ENCODE measurements around the gene FBXO31. TPM values are rescaled to one million over a fixed set of nuclear protein-coding genes. Genes with fewer than 3 reads are reported as not detected.

The FBXO31 gene
- total and polyA plus RNA-seq, 2 of the 8 experiments (the other 6 are each of a cell fraction or from before 2014, with no cell fraction given), result 8.3 to 21.6 TPM

- WGBS, 2 experiments (ENCODE audit: extremely low coverage in 1 of 2, insufficient coverage in 1 of 2, insufficient read length in 1 of 2, insufficient replicate concordance in 2 of 2, low coverage in 1 of 2, low lambda C conversion rate in 2 of 2, missing lambda C conversion rate in 1 of 2), result 89% methylated on average over 7 of the region's 7 CpGs; no CpG with 5 or more reads in 1 of the 2 experiments
- no peak overlapping the region for H2AK5ac ChIP-seq (ENCODE audit: low read depth, low read length)
- no peak overlapping the region for H3K14ac ChIP-seq (ENCODE audit: insufficient read length)
- no peak overlapping the region for H2BK5ac ChIP-seq (ENCODE audit: low read depth, low read length)
- DNase-seq (ENCODE audit: low read depth in 1 of 2, low spot score in 2 of 2) (no peak), FAIRE-seq (no peak)
- no peaks in the 10 kb centered on the region for H3K36me3 ChIP-seq (ENCODE audit: control insufficient read depth in 2 of 4, insufficient read depth in 4 of 4, low read length in 3 of 4)
- ChIA-PET POLR2A (ENCODE audit: partially characterized antibody) (interaction anchor here (0.7 to 1.4 kb wide), 2 partner anchors 14 to 46 kb away, joined by 3 to 6 read pairs; partner anchors contain the start of gene C16orf95), CTCF (ENCODE audit: partially characterized antibody) (interaction anchor here (0.8 to 1.4 kb wide), 3 partner anchors 7 to 112 kb away, joined by 3 read pairs; no protein-coding TSS in a partner anchor)
- no peak overlapping the region for H3K4me2 ChIP-seq (ENCODE audit: insufficient read depth in 1 of 2, low read depth in 2 of 2, low read length in 2 of 2)
- no peak overlapping the region for H3K18ac ChIP-seq (ENCODE audit: extremely low read depth, low read length)
- H2BK15ac ChIP-seq (ENCODE audit: low read length), result no peak overlapping the region
- no peaks in the 10 kb centered on the region for H3K9me3 ChIP-seq (ENCODE audit: insufficient read depth in 2 of 2, low read depth in 1 of 2, low read length in 1 of 2)
- no peak overlapping the region for H3K9ac ChIP-seq (replicated peaks in 1 of 4; ENCODE audit: extremely low read depth in 1 of 4, low read depth in 3 of 4, low read length in 3 of 4)
- H4K91ac ChIP-seq (replicated peaks; ENCODE audit: insufficient read length, low read length), result no peak overlapping the region
- H3K79me1 ChIP-seq (ENCODE audit: low read depth, low read length), result no peaks in the 10 kb centered on the region
- no peak overlapping the region for H3K4me3 ChIP-seq (ENCODE audit: extremely low read depth in 1 of 4, insufficient read depth in 2 of 4, low read depth in 3 of 4, low read length in 4 of 4)
- H2AFZ ChIP-seq (ENCODE audit: low read length), result no peak overlapping the region
- no peak overlapping the region for H2BK120ac ChIP-seq (replicated peaks; ENCODE audit: low read depth, low read length)
- H4K20me1 ChIP-seq (replicated peaks in 1 of 2; ENCODE audit: control insufficient read depth in 1 of 2, insufficient read depth in 2 of 2, low read length in 2 of 2), result peaks cover 0 to 2% of the 10 kb centered on the region in 2 experiments
- no peak overlapping the region for H3K4ac ChIP-seq (replicated peaks; ENCODE audit: insufficient read length, low read depth, low read length)
- no peak overlapping the region for H3K27ac ChIP-seq (ENCODE audit: low read depth, low read length)
- no peaks in the 10 kb centered on the region for H3K27me3 ChIP-seq (replicated peaks in 1 of 4; ENCODE audit: control insufficient read depth in 3 of 4, extremely low read depth in 1 of 4, insufficient read depth in 3 of 4, low read length in 3 of 4)
- H4K5ac ChIP-seq (ENCODE audit: insufficient read length, low read depth, low read length), result no peak overlapping the region
- no peak overlapping the region for H2BK12ac ChIP-seq (ENCODE audit: low read depth, low read length)
- no peak overlapping the region for H2BK20ac ChIP-seq (ENCODE audit: low read length)
- no peak overlapping the region for H3K23ac ChIP-seq (ENCODE audit: insufficient read length)
- H4K8ac ChIP-seq (ENCODE audit: extremely low read depth, insufficient read depth, low read length), result no peak overlapping the region
- H3K23me2 ChIP-seq (ENCODE audit: low read depth, low read length), result no peaks in the 10 kb centered on the region
- peaks cover 0 to 6% (median 0%) of the 10 kb centered on the region in 4 experiments; a peak in 1 of 7 replicates for H3K4me1 ChIP-seq (replicated peaks in 1 of 4; ENCODE audit: control insufficient read depth in 3 of 4, insufficient read depth in 4 of 4, low read length in 3 of 4)
- H3K56ac ChIP-seq (replicated peaks; ENCODE audit: insufficient read length, low read depth, low read length), result no peak overlapping the region
- no peaks in the 10 kb centered on the region for H3K79me2 ChIP-seq (ENCODE audit: control insufficient read depth in 1 of 2, insufficient read depth in 2 of 2, low read length in 2 of 2)
- TF ChIP-seq ATF2 (IDR thresholded peaks at IDR 0.05; ENCODE audit: low read length), result no peak
- TF ChIP-seq BCL11A (IDR thresholded peaks at IDR 0.05; ENCODE audit: low read depth in 2 of 2, low read length in 2 of 2), result no peak
- no peak for TF ChIP-seq MAX (IDR thresholded peaks at IDR 0.05)
- no peak for TF ChIP-seq CTBP2 (IDR thresholded peaks at IDR 0.05; ENCODE audit: borderline replicate concordance, insufficient read depth, insufficient read length, low read length)
- no peak for TF ChIP-seq KDM1A (IDR thresholded peaks at IDR 0.05; ENCODE audit: borderline replicate concordance, low read length)
- TF ChIP-seq CEBPB (IDR thresholded peaks at IDR 0.05; ENCODE audit: low read depth, low read length), result no peak
- no peak for TF ChIP-seq SIX5 (IDR thresholded peaks at IDR 0.05; ENCODE audit: low read depth, low read length)
- no peak for TF ChIP-seq ZNF274 (IDR thresholded peaks at IDR 0.05; ENCODE audit: borderline replicate concordance, extremely low read depth, low read length)
- no peak for TF ChIP-seq MAFK (IDR thresholded peaks at IDR 0.05; ENCODE audit: low read depth, low read length)
- TF ChIP-seq CHD1 (IDR thresholded peaks at IDR 0.05; ENCODE audit: low read depth, low read length), result no peak
- no peak for TF ChIP-seq RFX5 (IDR thresholded peaks at IDR 0.05; ENCODE audit: borderline replicate concordance, low read depth, low read length)
- no peak for TF ChIP-seq POU5F1 (IDR thresholded peaks at IDR 0.05; ENCODE audit: low read depth, low read length)
Measured at GRCh38 chr16:87303431-87303930, 80.1 kb downstream of the FBXO31 start.

All from H1 (cell line).